MG63 (cell line): ENCODE measurements around the gene GSTO2. TPM values are rescaled to one million over a fixed set of nuclear protein-coding genes. Genes with fewer than 3 reads are reported as not detected.
A peak's percentile ranks its signal among the peaks of the same experiment; 100 is the strongest.

Source experiments
- DNase-seq: peaks from one replicate; pipeline ENCODE4 v3.0.0-alpha.2; 2020
- H3K27me3 ChIP-seq: fragments of 250-450 bp; sonication (Bioruptor Pico); 2 replicates; pipeline ENCODE4 v1.5.1; 2020; ENCODE audit warnings: mild to moderate bottlenecking, moderate library complexity
- H3K36me3 ChIP-seq: fragments of 250-450 bp; sonication (Bioruptor Pico); 2 replicates; pipeline ENCODE4 v1.5.1; 2020; ENCODE audit warnings: mild to moderate bottlenecking, moderate library complexity
- H3K4me3 ChIP-seq: fragments of 250-450 bp; sonication (Bioruptor Pico); 2 replicates; pipeline ENCODE4 v1.5.1; 2020; ENCODE audit warnings: mild to moderate bottlenecking, moderate library complexity
- H3K9me3 ChIP-seq: fragments of 250-450 bp; sonication (Bioruptor Pico); 2 replicates; pipeline ENCODE4 v1.5.1; 2020; ENCODE audit warnings: mild to moderate bottlenecking, moderate library complexity
- total RNA-seq: library from RNA; depleted of rRNA; stranded (reverse); fragments of >200 nt; shearing (Covaris generic); gene quantifications from 2 replicates; pipeline ENCODE4 v1.2.3, GENCODE V29; 2014; ENCODE audit warnings: low replicate concordance

The GSTO2 gene
- total RNA-seq, 1 experiment from 2014 or later, result 1.8 TPM

DNA sequence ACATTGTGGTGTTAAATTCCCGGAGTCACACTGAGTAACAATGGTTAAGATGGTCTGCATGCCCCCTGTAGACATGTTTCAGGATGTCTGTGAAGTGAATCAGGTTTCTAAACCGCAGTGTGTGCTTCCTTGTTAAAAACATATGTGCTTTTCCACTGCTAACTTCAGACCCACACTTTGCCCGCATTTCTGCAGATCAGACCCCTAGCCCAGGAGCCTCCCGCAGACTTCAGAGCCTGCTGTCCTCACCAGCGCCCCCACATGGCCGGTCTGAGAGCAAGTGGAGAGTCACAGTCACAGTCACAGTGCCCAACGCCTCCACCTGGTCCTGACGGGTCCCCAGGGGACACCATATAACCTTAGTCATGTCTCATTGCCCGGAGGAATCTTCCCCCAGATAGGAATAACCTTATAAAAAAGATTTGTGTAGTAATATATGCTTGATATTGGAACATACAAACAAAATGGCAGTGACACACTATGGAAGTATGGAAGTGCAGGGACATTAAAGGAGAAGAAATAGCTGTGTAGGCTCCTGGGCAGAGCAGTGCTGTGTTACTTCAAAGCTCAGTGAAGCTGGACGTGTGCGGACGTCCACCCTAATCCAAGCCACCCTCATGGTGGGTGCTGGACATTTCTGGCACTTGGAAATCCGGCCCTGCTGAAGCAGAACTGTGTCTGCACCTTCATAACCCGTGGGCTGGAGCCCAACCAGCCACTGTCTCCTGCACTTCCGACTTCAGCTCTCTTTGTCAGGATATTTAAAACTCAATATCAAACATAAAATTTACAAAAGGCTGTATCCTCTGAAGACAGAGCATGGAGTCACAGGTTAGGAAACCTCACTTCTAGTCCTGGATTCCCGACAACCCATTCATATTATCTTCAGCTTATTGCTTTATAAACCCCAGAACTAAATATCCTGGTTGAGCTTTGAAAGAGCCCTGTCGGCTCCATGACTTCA is 29.0 kb downstream of the GSTO2 start:
- Histone ChIP-seq H3K36me3 (no peaks in the 10 kb centered on the region), H3K9me3 (0 out of 2 replicates have a peak, but pooled peaks cover under 1% of the 10 kb centered on the region), H3K27me3 (no peaks in the 10 kb centered on the region), H3K4me3 (no peak overlapping the region)
- DNase-seq, result no peak

DNA sequence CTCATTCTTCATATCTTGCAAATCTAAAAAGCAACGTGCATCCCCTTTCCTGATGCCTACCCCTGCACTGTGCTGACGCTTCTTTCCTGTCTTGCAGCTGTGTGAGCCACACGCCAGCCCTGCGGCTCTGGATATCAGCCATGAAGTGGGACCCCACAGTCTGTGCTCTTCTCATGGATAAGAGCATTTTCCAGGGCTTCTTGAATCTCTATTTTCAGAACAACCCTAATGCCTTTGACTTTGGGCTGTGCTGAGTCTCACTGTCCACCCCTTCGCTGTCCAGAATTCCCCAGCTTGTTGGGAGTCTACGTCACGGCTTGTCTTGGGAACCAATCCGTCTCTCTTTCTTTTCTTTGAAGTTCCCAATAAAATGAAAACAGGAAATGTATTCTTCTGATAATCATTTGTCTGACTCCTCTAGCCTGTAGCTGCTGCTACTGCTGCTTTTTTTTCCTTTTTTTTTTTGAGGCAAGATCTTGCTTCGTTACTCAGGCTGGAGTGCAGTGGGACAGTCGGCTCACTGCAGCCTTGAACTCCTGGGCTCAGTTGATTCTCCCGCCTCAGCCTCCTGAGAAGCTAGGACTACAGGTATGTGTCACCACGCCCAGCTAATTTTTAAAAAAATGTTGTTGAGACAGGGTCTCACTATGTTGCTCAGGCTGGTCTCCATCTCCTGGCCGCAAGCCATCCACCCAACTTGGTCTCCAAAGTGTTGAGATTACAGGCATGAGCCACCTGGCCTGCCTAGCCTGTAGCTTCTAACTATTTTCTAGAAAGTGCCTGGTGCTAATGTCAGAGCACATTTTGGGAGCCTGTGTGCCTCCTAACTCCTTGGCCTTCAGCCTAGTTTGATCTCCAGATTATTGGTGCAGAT is 30.3 kb downstream of the GSTO2 start:
- H3K4me3 ChIP-seq, result no peak overlapping the region
- no peak for DNase-seq

DNA sequence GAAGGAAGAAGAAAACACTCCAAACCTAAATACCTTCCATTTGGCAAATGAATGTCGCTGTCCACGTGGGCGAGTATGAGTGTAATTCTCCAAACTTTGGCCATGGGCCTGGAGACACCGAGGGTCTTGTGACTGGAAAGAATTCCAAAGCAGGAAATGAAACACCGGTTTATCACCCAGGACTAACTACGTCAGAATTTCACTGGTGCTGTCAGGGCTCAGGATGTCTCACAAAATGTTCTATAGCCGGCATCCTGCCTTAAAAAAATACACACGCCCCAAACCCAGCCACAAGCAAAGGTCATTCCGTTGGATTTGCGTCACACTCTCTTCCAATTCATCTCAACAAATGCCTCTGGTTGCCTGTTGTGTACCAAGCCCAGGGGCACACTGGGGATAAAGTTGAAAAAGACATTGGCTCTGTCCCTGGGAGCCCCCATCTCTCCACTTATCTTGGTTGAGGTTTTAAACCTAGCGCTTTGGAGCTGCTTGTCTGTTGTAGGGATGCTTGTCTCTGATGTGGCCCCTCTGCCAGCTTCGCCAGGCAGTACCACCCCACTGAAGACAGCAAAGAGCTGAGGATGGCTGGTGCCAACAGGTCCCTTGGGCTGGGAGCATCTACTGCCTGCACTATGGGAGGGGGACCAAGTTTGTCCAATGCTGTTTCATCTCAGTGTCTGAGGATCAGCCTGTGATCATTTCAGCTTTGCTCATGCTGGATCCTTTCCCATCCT is 31.2 kb downstream of the GSTO2 start:
- Histone ChIP-seq H3K27me3 (no peaks in the 10 kb centered on the region), H3K9me3 (peaks cover 7% of the 10 kb centered on the region; the same call in 1 of the 2 replicates), H3K4me3 (no peak overlapping the region), H3K36me3 (no peaks in the 10 kb centered on the region)
- peak; percentile 72 for DNase-seq

More for the DNA sequence above, 30.3 kb downstream of the GSTO2 start:
- no peaks in the 10 kb centered on the region for H3K27me3 ChIP-seq
- H3K36me3 ChIP-seq, result no peaks in the 10 kb centered on the region
- peaks cover 7% of the 10 kb centered on the region; the same call in 1 of the 2 replicates for H3K9me3 ChIP-seq

DNA sequence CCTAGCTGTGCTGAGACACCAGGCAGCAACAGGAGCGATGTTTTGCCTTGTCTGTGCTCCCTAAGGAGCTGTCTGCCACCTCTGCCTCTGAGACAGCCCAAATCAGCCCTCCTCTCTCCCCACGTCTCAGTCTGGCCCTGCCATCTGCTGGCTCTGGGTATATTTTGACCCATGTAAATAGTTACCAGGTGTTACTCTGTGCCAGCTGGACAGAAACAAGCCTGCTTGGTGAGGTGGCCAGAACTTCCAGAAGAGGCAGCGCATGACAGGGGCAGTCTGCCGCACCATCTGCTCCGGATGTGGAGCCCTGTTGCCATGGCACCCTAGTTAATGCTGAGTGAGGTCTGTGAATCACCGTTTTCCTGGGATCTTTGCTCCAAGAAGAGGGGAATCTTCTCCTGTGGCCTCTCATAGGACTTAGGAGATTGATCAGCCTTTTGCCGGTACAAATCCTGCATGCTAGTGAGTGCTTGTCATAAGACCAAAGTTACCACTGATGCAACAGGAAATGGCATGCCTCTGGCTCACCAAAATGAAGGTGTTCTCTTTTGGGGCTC is 31.8 kb downstream of the GSTO2 start:
- no peak overlapping the region for H3K4me3 ChIP-seq
- no peaks in the 10 kb centered on the region for H3K36me3 ChIP-seq
- DNase-seq, result peak; percentile 97
- H3K27me3 ChIP-seq, result no peaks in the 10 kb centered on the region
- peaks cover 7% of the 10 kb centered on the region; the same call in 1 of the 2 replicates for H3K9me3 ChIP-seq

DNA sequence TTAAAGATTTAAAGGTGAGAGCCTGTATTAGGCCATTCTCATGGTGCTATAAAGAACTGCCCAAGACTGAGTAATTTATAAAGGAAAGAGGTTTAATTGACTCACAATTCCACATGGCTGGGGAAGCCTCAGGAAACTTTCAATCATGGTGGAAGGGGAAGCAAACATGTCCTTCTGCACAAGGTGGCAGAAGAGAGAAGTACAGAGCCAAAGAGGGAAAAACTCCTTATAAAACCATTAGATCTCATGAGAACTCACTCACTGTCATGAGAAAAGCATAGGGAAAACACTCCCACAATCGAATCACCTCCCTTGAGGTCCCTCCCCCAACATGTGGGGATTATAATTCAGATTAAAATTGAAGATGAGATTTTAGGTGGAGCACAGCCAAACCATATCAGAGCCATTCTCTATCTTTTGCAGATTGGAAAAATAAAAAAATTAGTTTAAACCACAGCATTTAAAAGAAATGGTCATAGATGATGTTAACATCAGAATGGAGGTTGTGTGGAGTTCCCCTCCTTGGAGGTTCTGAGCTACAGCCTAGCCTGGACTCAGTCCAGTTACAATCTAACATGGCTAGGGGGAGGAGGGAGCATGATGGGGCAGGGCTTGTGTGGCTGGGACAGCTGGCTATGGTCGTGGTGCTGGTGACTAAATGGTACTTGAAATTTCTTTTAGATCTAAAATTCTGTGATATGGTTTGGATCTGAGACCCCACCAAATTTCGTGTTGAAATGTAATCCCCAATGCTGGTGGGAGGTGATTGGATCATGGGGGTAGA is 33.1 kb downstream of the GSTO2 start:
- Histone ChIP-seq H3K27me3 (no peaks in the 10 kb centered on the region), H3K4me3 (no peak overlapping the region), H3K9me3 (peaks cover 7% of the 10 kb centered on the region; the same call in 1 of the 2 replicates), H3K36me3 (peaks cover 6% of the 10 kb centered on the region)
- no peak for DNase-seq

DNA sequence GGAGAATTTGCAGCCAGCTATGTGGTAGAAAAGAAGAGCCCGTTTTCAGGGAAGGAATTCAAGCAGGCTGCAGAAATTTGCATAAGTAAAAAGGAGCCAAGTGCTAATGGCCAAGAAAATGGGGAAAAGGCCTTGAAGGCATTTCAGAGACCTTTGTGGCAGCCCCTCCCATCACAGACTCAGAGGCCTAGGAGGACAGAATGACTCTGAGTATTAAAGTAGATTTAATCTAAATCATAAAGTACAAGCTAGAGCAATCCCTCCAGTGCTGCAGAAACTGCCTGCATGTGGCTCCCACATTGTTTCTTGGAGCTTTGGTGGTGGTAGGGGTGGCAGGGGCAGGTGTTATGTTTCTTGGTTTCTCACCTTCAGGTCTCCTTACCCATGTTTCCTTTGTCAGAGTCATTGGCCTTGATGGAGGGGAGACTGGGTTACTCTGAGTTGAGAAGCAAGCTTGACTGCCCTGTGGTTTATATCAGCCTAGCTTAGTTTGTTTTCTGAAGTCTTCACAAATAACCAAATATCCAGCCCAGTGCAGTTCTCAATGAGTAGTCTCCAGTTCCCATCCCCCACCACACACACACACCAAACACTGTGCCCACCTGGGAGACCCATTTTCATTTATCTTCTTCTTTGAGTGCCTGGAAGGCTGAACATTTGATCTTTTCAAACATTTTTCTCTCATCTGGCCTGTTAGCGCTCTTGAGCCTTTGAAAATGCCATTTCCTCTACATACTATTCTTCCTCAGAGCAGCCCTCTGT is 34.8 kb downstream of the GSTO2 start:
- DNase-seq, result no peak
- Histone ChIP-seq H3K36me3 (peaks cover 20% of the 10 kb centered on the region), H3K4me3 (no peak overlapping the region), H3K27me3 (no peaks in the 10 kb centered on the region), H3K9me3 (peaks cover 7% of the 10 kb centered on the region; the same call in 1 of the 2 replicates)

DNA sequence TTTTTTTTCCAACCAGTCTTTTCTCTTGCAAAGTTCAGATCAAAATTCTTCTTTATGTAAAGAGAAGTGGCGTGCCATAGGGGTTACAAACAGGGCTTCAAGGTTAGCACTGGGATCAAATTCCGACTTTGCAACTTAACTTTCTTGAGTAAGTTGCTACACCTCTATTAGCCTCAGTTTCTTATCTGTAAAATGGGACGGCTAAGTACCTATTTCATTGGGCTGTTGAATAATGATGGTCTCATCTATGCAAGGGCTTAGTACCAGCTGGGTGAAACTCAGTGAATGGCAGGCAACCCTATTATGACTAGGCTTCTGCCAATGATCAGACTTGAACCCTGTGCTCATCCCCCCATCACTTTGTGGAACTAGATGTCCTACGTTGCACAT is 35.4 kb downstream of the GSTO2 start:
- no peak for DNase-seq
- Histone ChIP-seq H3K9me3 (peaks cover 7% of the 10 kb centered on the region; the same call in 1 of the 2 replicates), H3K4me3 (no peak overlapping the region), H3K36me3 (peaks cover 23% of the 10 kb centered on the region), H3K27me3 (no peaks in the 10 kb centered on the region)

DNA sequence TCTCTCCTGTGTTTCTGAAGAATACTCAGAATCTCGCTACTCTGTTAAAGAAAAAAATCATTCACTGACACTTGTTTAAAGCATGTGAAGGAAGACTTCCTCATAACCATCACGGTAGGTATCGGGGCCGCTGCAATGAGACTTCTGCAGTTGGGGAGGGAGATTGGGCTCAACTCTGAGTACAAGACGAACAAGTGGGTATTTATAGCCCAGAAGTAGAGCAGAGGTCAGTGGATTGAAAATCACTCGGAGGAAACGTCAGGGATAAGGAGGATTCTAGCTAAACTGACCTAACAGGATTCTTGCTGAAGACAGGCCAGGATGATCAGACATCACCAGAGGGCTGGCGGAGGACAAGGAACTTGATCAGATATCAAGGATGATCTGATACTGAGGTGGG is 35.9 kb downstream of the GSTO2 start:
- no peak for DNase-seq
- peaks cover 7% of the 10 kb centered on the region; the same call in 1 of the 2 replicates for H3K9me3 ChIP-seq

DNA sequence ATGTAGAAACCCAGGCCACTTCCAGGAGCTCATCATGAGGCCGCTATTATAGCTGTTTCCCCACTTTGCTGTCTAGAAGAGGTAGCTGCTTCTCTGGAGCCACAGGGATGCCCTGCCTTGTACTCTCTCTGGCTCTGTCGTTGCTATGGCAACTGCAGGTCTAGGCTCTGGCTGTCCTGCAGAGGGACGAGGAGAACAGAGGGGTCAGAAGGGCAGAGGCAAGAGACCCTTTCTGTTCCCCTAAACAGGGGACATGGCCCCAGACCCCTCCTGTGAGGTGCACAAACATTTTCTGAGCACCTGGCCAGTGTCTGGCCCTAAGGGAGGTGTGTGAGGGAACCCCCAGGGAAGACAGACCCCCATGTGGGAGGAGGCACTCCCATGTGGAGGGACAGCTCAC is 37.9 kb downstream of the GSTO2 start:
- Histone ChIP-seq H3K4me3 (no peak overlapping the region), H3K9me3 (peaks cover 7% of the 10 kb centered on the region; the same call in 1 of the 2 replicates), H3K36me3 (peaks cover 39% of the 10 kb centered on the region), H3K27me3 (no peaks in the 10 kb centered on the region)
- DNase-seq, result no peak

More for the DNA sequence above, 35.9 kb downstream of the GSTO2 start:
- Histone ChIP-seq H3K4me3 (no peak overlapping the region), H3K36me3 (peaks cover 23% of the 10 kb centered on the region), H3K27me3 (no peaks in the 10 kb centered on the region)

DNA sequence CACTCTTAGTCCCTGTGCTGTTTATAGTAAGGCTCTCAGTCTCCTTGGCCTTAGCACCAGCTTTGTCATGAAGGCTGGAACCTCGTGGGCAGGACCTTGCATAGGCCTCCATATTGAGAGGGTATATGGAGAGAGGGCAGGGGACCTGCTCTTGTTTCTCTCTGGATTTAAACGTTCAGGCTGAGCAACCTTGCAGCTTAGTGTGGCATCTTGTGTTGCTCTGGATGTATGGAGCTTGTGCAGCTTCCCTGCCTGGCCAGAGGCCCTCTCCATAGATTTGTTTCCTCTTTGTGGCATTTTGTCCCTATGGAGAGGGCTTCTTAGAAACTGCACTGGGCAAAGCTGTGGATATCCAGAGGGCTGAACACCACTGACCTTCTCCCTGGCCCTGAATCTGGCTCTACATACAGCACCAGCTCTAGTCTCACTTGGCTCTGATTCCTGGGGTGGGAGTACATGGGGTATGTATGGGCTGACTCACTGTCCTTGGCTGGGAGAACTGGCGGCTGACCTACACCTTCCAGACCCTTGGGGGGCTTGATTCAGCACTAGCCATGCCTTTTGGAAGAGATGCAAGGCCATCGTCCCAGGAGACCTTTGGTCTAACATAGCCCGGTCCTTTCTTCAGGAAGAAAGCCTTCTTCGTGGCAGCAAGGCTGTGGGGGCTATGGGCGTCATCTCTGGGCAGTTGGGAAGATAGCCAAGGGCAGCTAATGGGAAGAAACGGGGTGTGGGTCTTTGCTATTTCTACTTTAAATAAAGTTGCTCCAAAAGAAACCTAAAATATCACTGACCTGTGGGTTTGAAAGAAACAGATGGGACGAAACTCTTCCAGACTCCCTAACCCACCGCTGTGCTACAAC is 38.8 kb downstream of the GSTO2 start:
- DNase-seq, result no peak
- no peaks in the 10 kb centered on the region for H3K27me3 ChIP-seq
- H3K36me3 ChIP-seq, result peaks cover 46% of the 10 kb centered on the region
- H3K4me3 ChIP-seq, result no peak overlapping the region
- peaks cover 7% of the 10 kb centered on the region; the same call in 1 of the 2 replicates for H3K9me3 ChIP-seq

DNA sequence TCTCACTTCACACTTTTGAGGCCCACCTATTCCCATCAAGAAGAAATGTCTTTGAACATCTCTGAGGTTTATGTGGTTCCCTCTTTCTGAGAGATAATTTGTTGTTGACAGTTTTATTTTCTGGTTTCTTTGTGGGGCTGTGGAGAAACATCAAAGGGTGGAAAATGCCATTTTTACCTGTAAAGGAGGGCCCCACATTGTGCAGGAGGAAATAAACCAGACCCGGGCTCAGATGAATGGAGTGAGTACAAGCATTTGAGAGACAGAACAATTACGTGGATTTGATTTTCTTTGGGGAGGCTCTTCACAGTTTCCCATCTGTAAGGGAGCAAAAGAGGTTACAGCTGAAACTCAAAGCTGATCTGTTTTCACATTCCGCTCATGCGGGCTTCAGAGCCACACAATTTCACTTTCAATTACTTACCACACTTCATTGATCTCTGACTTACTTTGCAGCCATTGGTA is 39.5 kb downstream of the GSTO2 start:
- no peaks in the 10 kb centered on the region for H3K27me3 ChIP-seq
- H3K36me3 ChIP-seq, result peaks cover 53% of the 10 kb centered on the region
- H3K4me3 ChIP-seq, result no peak overlapping the region
- no peak for DNase-seq
- H3K9me3 ChIP-seq, result peaks cover 4% of the 10 kb centered on the region; the same call in 1 of the 2 replicates

DNA sequence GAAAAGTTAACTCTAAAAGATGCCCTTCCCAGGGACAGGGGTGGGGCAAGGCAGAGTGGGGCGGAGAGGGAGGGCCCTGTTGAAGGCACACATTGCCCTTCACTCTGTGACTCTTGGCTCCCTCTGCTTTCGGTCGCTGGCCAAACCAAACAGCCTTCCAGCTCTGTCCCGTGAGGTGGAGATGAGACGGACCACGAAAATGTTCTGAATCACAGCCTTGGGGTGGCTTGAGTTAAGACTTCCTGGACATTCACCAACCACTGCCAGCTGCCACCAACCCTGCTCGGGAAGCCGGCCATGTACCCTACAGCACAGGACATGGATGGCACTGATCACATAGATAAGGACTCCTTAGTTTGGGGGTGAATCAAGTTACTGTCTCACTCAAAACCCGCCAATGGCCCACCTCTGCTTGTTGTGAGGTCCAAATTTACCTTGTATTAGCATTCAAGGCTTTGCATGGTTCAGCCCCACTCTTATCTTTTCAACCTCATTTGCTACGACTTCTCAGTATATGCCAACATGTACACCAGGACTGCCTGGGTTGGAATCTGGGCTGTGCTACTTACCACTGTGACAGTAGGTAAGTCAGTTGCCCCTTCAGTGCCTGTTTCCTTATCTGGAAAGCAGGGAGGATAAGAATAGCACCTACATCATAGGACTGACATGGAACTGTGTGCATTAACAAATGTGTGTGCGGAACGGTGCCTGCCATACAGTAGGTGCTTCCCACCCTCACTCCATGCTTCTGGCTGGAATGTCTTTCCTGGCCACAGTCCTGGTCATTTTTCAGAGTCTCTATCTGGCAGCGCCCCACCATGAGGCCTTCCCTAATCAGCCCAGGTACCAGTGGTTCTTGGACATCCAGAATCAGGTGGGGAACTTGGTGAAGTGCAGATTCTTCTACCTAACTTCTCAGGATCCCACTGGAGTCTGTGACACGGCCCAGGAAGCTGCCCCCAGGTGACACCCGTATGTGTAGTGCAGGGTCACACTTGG is 41.3 kb downstream of the GSTO2 start:
- no peaks in the 10 kb centered on the region for H3K27me3 ChIP-seq
- no peaks in the 10 kb centered on the region for H3K9me3 ChIP-seq
- DNase-seq, result peak; percentile 97
- H3K4me3 ChIP-seq, result no peak overlapping the region
- peaks cover 71% of the 10 kb centered on the region for H3K36me3 ChIP-seq

DNA sequence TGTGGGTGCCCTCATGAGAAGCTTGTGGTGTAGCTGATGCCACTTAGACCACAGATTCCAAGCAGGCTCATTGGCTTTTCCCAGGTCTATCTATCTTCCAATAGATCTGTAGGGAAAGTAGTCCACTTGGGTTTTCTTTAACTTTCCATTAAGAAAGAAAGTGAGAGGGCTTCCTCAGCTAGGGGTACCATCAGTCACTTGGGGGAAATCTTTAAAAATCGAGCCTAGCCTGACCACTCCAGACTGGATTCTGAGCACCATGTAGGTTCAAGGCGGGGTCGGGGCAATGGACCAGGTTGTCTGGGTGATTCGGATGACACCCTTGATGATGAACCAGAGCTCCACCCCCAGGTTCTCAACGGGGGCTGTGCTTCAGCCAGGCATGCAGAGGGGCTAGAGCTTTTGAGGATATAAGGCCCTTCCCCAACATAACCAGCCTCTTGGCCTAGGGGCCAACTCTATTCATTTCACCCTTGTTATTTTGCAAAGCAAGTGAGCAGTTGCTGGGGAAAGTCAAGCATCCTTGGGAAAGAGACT is 42.3 kb downstream of the GSTO2 start:
- Histone ChIP-seq H3K4me3 (no peak overlapping the region), H3K36me3 (peaks cover 79% of the 10 kb centered on the region), H3K9me3 (no peaks in the 10 kb centered on the region), H3K27me3 (no peaks in the 10 kb centered on the region)
- DNase-seq, result no peak
